Measurements from ENCODE around the gene CMTM3. TPM values are rescaled to one million over a fixed set of nuclear protein-coding genes. Genes with fewer than 3 reads are reported as not detected.

CMTM3 gene
- total and polyA plus RNA-seq, 2 donors, result 15.9 to 55.4 TPM

DNA sequence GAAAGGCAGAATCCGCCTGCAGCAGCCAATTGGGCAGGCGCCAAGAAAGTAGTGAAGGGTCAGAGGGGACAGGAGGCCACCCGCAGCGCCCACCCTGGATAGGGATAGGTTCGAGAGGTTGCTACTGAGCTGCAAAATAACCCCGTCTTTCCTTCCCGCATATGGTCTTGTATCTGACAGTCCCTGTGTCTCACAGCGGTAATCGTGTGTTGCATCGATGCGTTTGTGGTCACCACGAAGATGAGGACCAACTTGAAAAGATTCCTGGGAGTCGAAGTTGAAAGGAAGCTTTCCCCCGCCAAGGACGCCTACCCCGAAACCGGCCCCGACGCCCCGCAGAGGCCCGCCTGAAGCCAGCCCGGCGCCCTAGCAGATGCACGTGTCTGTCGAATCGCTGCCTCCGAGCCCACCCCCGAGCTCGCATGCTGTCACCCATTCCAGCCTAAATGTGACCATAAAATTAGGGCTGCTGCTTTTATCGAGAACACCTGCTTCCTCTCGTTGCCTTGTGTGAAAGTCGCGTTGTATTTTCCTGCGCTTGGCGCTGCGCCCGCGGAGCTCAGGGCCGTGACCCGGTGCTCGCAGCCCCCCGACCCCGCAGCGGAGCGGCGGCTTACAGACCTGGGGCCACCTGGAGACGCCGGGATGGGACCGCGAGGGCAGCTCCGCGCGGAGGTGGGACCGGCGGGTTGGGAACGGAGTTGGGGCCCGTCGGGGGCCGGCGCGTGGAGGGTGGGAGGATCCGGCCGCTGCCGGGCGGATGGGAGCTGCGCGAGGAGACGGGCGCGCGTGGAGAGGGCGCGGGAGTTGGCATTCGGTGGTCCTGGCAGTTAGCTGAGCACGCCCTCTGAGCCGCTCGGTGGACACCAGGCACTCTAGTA is 25.6 kb upstream of the CMTM3 start, which contains the start of gene CMTM2:
TSS of gene CMTM2 (plus strand) at position 813 of the 881 bp plus-strand sequence. CDS start 145 bp downstream, outside the sequence.
- DNase-seq (ENCODE audit: low read depth in 6 of 9, low spot score in 9 of 9), result peak in 8 of 9 donors; percentile 43 to 89 (median 66)
- WGBS, result 7% methylated on average over 77 of the region's 77 CpGs

DNA sequence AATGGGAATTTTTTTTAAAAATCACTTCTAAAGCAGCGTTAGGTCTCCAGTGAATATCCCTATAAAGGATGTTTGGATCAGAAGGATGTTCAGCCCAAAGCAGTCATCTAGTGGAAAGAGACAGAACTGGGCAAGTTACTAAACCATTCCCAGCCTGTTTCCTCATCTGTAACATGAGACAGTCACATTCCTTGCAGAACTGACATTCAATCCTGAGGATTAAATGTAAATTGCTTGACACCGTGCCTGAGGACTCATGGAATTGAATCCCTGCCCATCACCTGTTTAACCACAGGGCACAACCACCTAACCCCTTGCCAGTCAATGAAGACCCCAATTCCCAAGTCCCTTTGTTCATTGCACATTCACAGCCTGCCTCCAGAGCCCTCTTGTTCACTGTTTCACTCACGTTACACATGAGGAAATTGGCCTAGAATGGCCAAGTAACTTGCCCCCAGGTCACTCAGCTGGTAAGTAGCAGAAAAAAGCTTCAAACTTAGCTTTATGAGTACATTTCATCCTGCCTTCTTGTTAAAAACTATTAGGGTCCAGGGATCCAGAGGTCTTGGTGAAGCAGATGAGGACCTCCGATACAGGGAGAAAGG is 23.8 kb upstream of the CMTM3 start:
- DNase-seq (ENCODE audit: low read depth in 6 of 9, low spot score in 9 of 9), result no peak
- peaks cover 0 to 18% of the 10 kb centered on the region in 2 donors for H3K27me3 ChIP-seq (ENCODE audit: control insufficient read depth in 2 of 2, insufficient read depth in 1 of 2, low read length in 1 of 2)
- WGBS, result 96% methylated on average over 4 of the region's 4 CpGs
- H3K9me3 ChIP-seq (ENCODE audit: control insufficient read depth in 2 of 2, insufficient read depth in 1 of 2, low read length in 1 of 2), result no peaks in the 10 kb centered on the region
- no peaks in the 10 kb centered on the region for H3K36me3 ChIP-seq (ENCODE audit: control insufficient read depth in 2 of 2, insufficient read depth in 2 of 2, low read length in 1 of 2)
- H3K4me3 ChIP-seq (ENCODE audit: low read length in 2 of 2), result no peak overlapping the region
- H3K27ac ChIP-seq (ENCODE audit: low read depth in 1 of 2, low read length in 1 of 2), result no peak overlapping the region
- peaks cover 17 to 33% of the 10 kb centered on the region in 2 donors for H3K4me1 ChIP-seq (ENCODE audit: control insufficient read depth in 2 of 2, insufficient read depth in 2 of 2, low read length in 2 of 2)

More for the DNA sequence above, 25.6 kb upstream of the CMTM3 start, which contains the start of gene CMTM2:
- Histone ChIP-seq H3K27ac (ENCODE audit: low read depth in 1 of 2, low read length in 1 of 2) (peak within 1 kb of the TSS in 1 of 2 donors; percentile 44), H3K27me3 (ENCODE audit: control insufficient read depth in 2 of 2, insufficient read depth in 1 of 2, low read length in 1 of 2) (peaks cover 0 to 18% of the 10 kb centered on the region in 2 donors), H3K4me1 (ENCODE audit: control insufficient read depth in 2 of 2, insufficient read depth in 2 of 2, low read length in 2 of 2) (peaks cover 15 to 29% of the 10 kb centered on the region in 2 donors), H3K36me3 (ENCODE audit: control insufficient read depth in 2 of 2, insufficient read depth in 2 of 2, low read length in 1 of 2) (no peaks in the 10 kb centered on the region), H3K4me3 (ENCODE audit: low read length in 2 of 2) (peak within 1 kb of the TSS; percentile 12 to 51), H3K9me3 (ENCODE audit: control insufficient read depth in 2 of 2, insufficient read depth in 1 of 2, low read length in 1 of 2) (no peaks in the 10 kb centered on the region)

DNA sequence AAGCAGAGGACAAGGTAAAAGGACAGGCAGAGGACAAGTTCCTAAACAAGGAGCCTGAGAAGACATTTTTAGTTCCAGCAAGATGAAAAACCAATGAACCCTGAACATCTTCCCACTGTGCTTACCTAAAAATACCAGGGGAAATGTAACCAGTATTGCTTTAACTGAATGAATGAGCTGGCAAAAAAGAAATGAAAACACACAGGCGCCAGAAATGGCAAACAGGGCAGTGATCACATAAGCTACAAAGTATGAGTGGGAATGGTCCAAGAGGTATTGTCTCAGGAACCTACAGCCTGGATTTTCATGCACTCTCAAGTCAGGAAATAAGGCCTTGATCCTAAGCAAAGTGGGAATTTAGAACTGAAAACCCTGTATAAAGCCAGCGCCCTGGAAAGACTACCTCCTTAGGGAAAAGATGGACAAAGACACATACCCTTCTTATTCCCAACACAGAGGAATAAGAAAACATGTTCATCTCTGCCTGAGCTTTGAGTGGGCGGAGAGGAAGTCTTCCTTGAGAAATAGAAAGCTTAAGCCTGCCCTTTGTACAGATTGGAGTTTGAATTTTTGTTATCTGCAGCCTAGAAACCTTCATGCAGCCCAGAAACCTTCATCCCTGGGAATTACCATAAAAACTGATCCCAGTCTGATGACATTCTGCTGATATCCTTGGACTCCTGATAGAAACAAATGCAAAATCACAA is 23.1 kb upstream of the CMTM3 start:
- Histone ChIP-seq H3K36me3 (ENCODE audit: control insufficient read depth in 2 of 2, insufficient read depth in 2 of 2, low read length in 1 of 2) (no peaks in the 10 kb centered on the region), H3K4me3 (ENCODE audit: low read length in 2 of 2) (no peak overlapping the region), H3K9me3 (ENCODE audit: control insufficient read depth in 2 of 2, insufficient read depth in 1 of 2, low read length in 1 of 2) (no peaks in the 10 kb centered on the region), H3K27ac (ENCODE audit: low read depth in 1 of 2, low read length in 1 of 2) (no peak overlapping the region), H3K27me3 (ENCODE audit: control insufficient read depth in 2 of 2, insufficient read depth in 1 of 2, low read length in 1 of 2) (peaks cover 0 to 18% of the 10 kb centered on the region in 2 donors), H3K4me1 (ENCODE audit: control insufficient read depth in 2 of 2, insufficient read depth in 2 of 2, low read length in 2 of 2) (peaks cover 20 to 40% of the 10 kb centered on the region in 2 donors)
- no peak for DNase-seq (ENCODE audit: low read depth in 6 of 9, low spot score in 9 of 9)
- 83% methylated on average over 3 of the region's 3 CpGs for WGBS

DNA sequence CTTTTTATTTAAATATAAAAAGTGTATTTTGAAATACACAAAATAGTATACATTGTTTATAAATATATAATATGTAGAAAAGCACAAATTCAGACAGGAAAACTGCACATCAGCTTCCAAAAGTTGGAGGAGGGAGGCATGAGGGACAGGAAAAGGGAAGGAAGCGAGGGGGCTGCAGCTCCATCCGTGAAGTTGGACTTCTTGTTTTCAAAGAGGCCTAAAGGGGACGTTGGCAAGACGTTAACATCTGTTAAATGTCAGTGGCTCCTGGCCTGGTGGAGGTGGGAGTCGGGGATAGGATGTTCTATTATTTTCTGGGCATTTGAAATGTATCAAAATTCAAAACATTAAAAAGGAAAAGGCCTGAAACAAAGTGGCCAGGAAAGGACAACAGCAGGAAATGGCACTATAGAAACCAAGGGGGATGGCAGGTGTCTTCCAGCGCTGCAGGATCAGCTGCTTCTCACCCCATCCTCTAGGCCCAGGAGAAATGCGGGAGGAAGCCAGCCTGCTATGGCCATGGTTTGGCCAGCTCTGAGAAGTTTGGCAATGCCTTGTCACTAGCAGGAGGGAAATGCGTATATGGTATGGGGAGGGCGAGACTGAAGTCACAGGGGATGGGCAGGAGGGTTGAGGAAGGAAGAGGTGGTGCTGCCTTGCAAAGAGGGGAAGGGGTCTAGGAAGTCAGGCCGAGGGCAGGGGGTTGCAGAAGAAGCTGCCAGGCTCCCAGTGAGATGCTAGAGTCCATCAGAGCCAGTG is 18.8 kb upstream of the CMTM3 start:
- no peaks in the 10 kb centered on the region for H3K27me3 ChIP-seq (ENCODE audit: control insufficient read depth in 2 of 2, insufficient read depth in 1 of 2, low read length in 1 of 2)
- DNase-seq (ENCODE audit: low read depth in 6 of 9, low spot score in 9 of 9), result no peak
- no peaks in the 10 kb centered on the region for H3K36me3 ChIP-seq (ENCODE audit: control insufficient read depth in 2 of 2, insufficient read depth in 2 of 2, low read length in 1 of 2)
- no peaks in the 10 kb centered on the region for H3K9me3 ChIP-seq (ENCODE audit: control insufficient read depth in 2 of 2, insufficient read depth in 1 of 2, low read length in 1 of 2)
- peak overlapping the region in 1 of 2 donors; percentile 17 for H3K27ac ChIP-seq (ENCODE audit: low read depth in 1 of 2, low read length in 1 of 2)
- WGBS, result 38% methylated on average over 10 of the region's 10 CpGs
- no peak overlapping the region for H3K4me3 ChIP-seq (ENCODE audit: low read length in 2 of 2)
- H3K4me1 ChIP-seq (ENCODE audit: control insufficient read depth in 2 of 2, insufficient read depth in 2 of 2, low read length in 2 of 2), result peaks cover 21 to 47% of the 10 kb centered on the region in 2 donors

DNA sequence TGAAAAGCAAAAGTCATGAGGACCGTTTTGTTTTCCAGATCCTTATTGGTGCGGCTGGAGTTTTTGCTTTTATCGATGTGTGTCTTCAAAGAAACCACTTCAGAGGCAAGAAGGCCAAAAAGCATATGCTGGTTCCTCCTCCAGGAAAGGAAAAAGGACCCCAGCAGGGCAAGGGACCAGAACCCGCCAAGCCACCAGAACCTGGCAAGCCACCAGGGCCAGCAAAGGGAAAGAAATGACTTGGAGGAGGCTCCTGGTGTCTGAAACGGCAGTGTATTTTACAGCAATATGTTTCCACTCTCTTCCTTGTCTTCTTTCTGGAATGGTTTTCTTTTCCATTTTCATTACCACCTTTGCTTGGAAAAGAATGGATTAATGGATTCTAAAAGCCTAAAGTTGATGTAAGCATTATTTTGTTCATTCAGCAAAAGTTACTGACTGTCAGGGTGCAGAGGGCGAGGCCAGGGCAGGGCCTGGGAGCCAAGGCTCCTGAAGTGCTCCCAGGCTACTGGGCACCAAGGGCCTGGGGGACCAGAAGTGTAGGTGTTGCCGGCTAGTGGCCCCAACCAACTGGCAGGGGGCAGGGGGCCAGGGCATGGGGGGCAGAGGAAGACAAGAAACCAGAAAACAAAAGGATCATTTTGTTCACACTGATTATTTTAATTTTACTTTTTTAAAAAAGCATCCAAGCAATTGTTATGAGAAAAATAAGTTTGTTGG is 16.5 kb upstream of the CMTM3 start:
- DNase-seq (ENCODE audit: low read depth in 6 of 9, low spot score in 9 of 9), result peak in 1 of 9 donors; percentile 35
- no peaks in the 10 kb centered on the region for H3K27me3 ChIP-seq (ENCODE audit: control insufficient read depth in 2 of 2, insufficient read depth in 1 of 2, low read length in 1 of 2)
- no peak overlapping the region for H3K4me3 ChIP-seq (ENCODE audit: low read length in 2 of 2)
- H3K4me1 ChIP-seq (ENCODE audit: control insufficient read depth in 2 of 2, insufficient read depth in 2 of 2, low read length in 2 of 2), result peaks cover 19 to 50% of the 10 kb centered on the region in 2 donors
- H3K9me3 ChIP-seq (ENCODE audit: control insufficient read depth in 2 of 2, insufficient read depth in 1 of 2, low read length in 1 of 2), result no peaks in the 10 kb centered on the region
- 32% methylated on average over 7 of the region's 7 CpGs for WGBS
- no peaks in the 10 kb centered on the region for H3K36me3 ChIP-seq (ENCODE audit: control insufficient read depth in 2 of 2, insufficient read depth in 2 of 2, low read length in 1 of 2)
- no peak overlapping the region for H3K27ac ChIP-seq (ENCODE audit: low read depth in 1 of 2, low read length in 1 of 2)

DNA sequence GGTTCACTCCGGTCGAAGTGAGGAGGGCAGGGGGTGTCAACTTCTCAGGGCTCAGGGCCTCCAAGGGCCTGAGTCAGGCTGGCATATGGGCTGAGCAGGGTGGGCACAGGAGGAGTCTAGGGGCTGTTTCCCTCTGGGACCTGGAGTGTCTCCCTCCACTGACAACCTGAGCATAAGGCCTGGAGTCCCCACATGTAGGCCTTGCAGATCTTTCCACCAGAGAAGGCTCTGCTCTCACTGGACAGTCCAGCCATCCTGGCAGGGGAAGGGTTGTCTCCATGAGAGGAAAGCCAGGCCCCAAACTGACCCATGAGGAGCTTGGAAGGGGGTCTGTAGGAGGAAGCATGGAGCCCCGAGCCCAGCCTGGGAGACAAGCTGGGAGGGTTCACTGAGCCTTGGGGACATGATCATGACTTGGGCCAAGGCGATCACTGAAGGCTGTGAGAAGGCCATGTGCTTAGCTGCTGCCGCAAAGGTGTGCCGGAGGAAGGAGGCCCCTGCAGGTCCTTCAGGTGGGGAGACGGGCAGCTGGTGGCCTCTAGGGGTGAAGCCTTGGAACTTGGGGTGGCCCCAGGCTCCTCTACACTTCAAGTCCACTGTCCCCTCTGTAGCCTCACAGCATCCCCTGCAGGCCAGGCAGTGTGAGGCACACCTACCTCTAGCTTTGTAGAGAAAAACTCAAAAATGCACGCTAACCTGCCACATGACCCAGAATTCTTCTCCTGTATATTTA is 15.4 kb upstream of the CMTM3 start:
- WGBS, result 71% methylated on average over 8 of the region's 8 CpGs

DNA sequence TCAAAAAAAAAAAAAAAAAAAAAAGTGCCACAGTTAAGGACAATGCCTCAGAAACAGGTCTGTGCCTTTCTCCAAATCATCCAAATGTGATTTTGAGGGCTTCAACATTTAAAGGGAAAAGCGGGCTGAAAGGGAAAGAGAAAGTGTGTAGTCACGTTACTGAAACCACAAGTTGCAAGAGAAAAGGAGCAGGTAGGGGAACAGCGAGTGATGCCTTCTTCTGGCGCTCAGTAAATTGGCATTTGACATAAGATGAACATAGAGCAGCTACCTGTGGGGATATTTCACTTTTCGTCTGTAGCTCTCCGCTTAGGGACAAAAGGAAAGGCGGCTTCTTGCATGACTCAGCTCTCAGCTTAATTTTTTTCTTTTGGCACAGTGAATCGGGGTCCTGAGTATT is 14.2 kb upstream of the CMTM3 start:
- H3K9me3 ChIP-seq (ENCODE audit: control insufficient read depth in 2 of 2, insufficient read depth in 1 of 2, low read length in 1 of 2), result no peaks in the 10 kb centered on the region
- H3K27me3 ChIP-seq (ENCODE audit: control insufficient read depth in 2 of 2, insufficient read depth in 1 of 2, low read length in 1 of 2), result no peaks in the 10 kb centered on the region
- no peaks in the 10 kb centered on the region for H3K36me3 ChIP-seq (ENCODE audit: control insufficient read depth in 2 of 2, insufficient read depth in 2 of 2, low read length in 1 of 2)
- DNase-seq (ENCODE audit: low read depth in 6 of 9, low spot score in 9 of 9), result peak in 7 of 9 donors; percentile 41 to 85 (median 67)
- 2% methylated on average over 8 of the region's 8 CpGs for WGBS
- peaks cover 19 to 50% of the 10 kb centered on the region in 2 donors for H3K4me1 ChIP-seq (ENCODE audit: control insufficient read depth in 2 of 2, insufficient read depth in 2 of 2, low read length in 2 of 2)
- peak overlapping the region; percentile 18 to 44 for H3K27ac ChIP-seq (ENCODE audit: low read depth in 1 of 2, low read length in 1 of 2)
- H3K4me3 ChIP-seq (ENCODE audit: low read length in 2 of 2), result peak overlapping the region; percentile 19 to 35

More for the DNA sequence above, 15.4 kb upstream of the CMTM3 start:
- Histone ChIP-seq H3K4me3 (ENCODE audit: low read length in 2 of 2) (no peak overlapping the region), H3K27me3 (ENCODE audit: control insufficient read depth in 2 of 2, insufficient read depth in 1 of 2, low read length in 1 of 2) (no peaks in the 10 kb centered on the region), H3K4me1 (ENCODE audit: control insufficient read depth in 2 of 2, insufficient read depth in 2 of 2, low read length in 2 of 2) (peaks cover 19 to 50% of the 10 kb centered on the region in 2 donors), H3K27ac (ENCODE audit: low read depth in 1 of 2, low read length in 1 of 2) (no peak overlapping the region), H3K36me3 (ENCODE audit: control insufficient read depth in 2 of 2, insufficient read depth in 2 of 2, low read length in 1 of 2) (no peaks in the 10 kb centered on the region), H3K9me3 (ENCODE audit: control insufficient read depth in 2 of 2, insufficient read depth in 1 of 2, low read length in 1 of 2) (no peaks in the 10 kb centered on the region)
- peak in 4 of 9 donors; percentile 29 to 73 (median 52) for DNase-seq (ENCODE audit: low read depth in 6 of 9, low spot score in 9 of 9)

Data from thymus (tissue), 11 donors.